Hepatocyte (in vitro differentiated cells): ENCODE data around the gene TENM4. TPM values are rescaled to one million over a fixed set of nuclear protein-coding genes. Genes with fewer than 3 reads are reported as not detected.

Experiments used
- DNase-seq: peaks from one replicate; pipeline ENCODE4 v3.0.0-alpha.2; 2016; ENCODE audit warnings: low spot score
- H2AFZ ChIP-seq: fragments of 200-600 bp; sonication (generic); 2 replicates; pipeline ENCODE4 v1.6.0; 2016; ENCODE audit warnings: antibody characterized with exemption, mild to moderate bottlenecking
- H3K27ac ChIP-seq: fragments of 200-600 bp; sonication (generic); 2 replicates; pipeline ENCODE4 v1.5.1; 2016; ENCODE audit warnings: mild to moderate bottlenecking
- H3K27me3 ChIP-seq: fragments of 200-600 bp; sonication (generic); 2 replicates; pipeline ENCODE4 v1.6.1; 2016
- H3K36me3 ChIP-seq: fragments of 200-600 bp; sonication (generic); replicated peaks from 2 replicates; pipeline ENCODE4 v1.5.1; 2016; ENCODE audit warnings: low read depth; ENCODE audit not compliant: insufficient read depth
- H3K4me1 ChIP-seq: fragments of 200-600 bp; sonication (generic); 2 replicates; pipeline ENCODE4 v1.5.1; 2016; ENCODE audit warnings: mild to moderate bottlenecking, moderate library complexity; ENCODE audit not compliant: insufficient read depth
- H3K4me2 ChIP-seq: fragments of 200-600 bp; sonication (generic); 2 replicates; pipeline ENCODE4 v1.6.0; 2016
- H3K4me3 ChIP-seq: fragments of 200-600 bp; sonication (generic); 2 replicates; pipeline ENCODE4 v1.5.1; 2016; ENCODE audit warnings: mild to moderate bottlenecking
- H3K79me2 ChIP-seq: fragments of 200-600 bp; sonication (generic); 2 replicates; pipeline ENCODE4 v1.6.0; 2017; ENCODE audit warnings: mild to moderate bottlenecking
- H3K9me2 ChIP-seq: fragments of 200-600 bp; sonication (generic); replicated peaks from 2 replicates; pipeline ENCODE4 v1.6.0; 2017; ENCODE audit warnings: mild to moderate bottlenecking; ENCODE audit not compliant: insufficient read depth
- H3K9me3 ChIP-seq: fragments of 200-600 bp; sonication (generic); 2 replicates; pipeline ENCODE4 v1.5.1; 2016; ENCODE audit warnings: low read depth, mild to moderate bottlenecking
- H4K20me1 ChIP-seq: fragments of 200-600 bp; sonication (generic); 2 replicates; pipeline ENCODE4 v1.6.0; 2016; ENCODE audit warnings: mild to moderate bottlenecking; ENCODE audit not compliant: insufficient read depth, poor library complexity, severe bottlenecking
- EZH2 ChIP-seq: fragments of 200-600 bp; sonication (generic); IDR thresholded peaks from 2 replicates; pipeline ENCODE4 v1.6.1; 2016; ENCODE audit warnings: antibody characterized with exemption, mild to moderate bottlenecking, borderline replicate concordance
- EZH2phosphoT487 ChIP-seq: fragments of 200-600 bp; sonication (generic); IDR thresholded peaks from one replicate; pipeline ENCODE4 v1.6.1; 2018; ENCODE audit warnings: antibody characterized with exemption, mild to moderate bottlenecking, low read depth, moderate library complexity; ENCODE audit not compliant: unreplicated experiment, severe bottlenecking
- WGBS: methylation state at CpG from one replicate; pipeline ENCODE4 v1.1.6; 2016; ENCODE audit warnings: low lambda C conversion rate; ENCODE audit errors: missing lambda C conversion rate; 5-methylcytosine and 5-hydroxymethylcytosine counted together
- polyA plus RNA-seq: library from polyadenylated mRNA; unstranded; fragments of >200 nt; fragmentation: Nextera tagmentation; extraction: Ambion mirVana; gene quantifications from 2 replicates; pipeline ENCODE4 v1.2.1, GENCODE V29; 2016
- total RNA-seq: library from RNA; depleted of rRNA; stranded (reverse); fragments of >200 nt; gene quantifications from 2 replicates; pipeline ENCODE4 v1.2.3, GENCODE V29; 2014
- TF ChIP-seq, protein P1 (sequence below): fragments of 200-600 bp; sonication (generic); IDR thresholded peaks from 2 replicates; pipeline ENCODE4 v1.5.1; 2016; ENCODE audit warnings: antibody characterized with exemption, mild to moderate bottlenecking; ENCODE audit not compliant: poor library complexity

Gene TENM4
- total and polyA plus RNA-seq, 2 experiments from 2014 or later: 18.4 to 18.7 TPM

DNA sequence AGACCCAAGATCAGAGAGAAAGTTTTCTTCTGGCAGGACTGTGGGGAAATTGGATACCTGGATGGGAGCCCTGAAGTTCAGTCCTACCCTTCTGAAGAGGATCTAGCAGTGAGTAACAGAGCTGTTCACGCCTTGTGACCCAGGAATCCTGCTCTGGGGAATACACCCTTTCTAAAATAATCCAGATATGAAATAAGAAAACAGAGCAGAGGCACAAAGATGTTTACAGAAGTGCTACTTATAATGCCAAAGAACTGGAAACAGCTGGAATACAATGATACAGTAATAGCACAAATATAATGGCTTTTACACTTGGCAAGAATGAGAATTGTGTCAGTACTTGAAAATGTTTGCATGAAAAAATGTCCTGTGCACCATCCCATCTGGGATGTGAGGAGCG, 562.2 kb downstream of the TENM4 start:
- H3K27ac ChIP-seq: no peak overlapping the region
- no peaks in the 10 kb centered on the region for H3K79me2 ChIP-seq

DNA sequence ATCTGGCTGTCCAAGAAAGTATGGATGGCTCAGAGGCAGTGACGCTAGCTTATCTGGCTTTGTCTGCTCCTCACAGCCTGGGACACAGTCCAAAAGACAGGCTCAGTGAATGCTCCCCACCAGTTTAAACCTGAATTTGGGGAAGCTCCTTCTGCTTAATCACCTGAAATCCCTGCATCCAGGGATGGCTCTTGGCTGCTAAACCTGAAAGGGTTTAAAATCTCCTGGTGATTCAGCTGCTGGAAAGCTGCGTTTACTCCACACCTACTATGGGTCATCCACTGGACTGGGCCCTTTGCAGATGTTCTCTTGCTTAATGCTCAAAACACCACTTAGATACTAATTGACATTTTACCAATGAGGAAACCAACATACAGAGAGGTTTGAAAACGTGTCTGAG, 564.2 kb downstream of the TENM4 start:
- 76% methylated on average over 3 of the region's 3 CpGs for WGBS
- TF ChIP-seq, protein P1, sequence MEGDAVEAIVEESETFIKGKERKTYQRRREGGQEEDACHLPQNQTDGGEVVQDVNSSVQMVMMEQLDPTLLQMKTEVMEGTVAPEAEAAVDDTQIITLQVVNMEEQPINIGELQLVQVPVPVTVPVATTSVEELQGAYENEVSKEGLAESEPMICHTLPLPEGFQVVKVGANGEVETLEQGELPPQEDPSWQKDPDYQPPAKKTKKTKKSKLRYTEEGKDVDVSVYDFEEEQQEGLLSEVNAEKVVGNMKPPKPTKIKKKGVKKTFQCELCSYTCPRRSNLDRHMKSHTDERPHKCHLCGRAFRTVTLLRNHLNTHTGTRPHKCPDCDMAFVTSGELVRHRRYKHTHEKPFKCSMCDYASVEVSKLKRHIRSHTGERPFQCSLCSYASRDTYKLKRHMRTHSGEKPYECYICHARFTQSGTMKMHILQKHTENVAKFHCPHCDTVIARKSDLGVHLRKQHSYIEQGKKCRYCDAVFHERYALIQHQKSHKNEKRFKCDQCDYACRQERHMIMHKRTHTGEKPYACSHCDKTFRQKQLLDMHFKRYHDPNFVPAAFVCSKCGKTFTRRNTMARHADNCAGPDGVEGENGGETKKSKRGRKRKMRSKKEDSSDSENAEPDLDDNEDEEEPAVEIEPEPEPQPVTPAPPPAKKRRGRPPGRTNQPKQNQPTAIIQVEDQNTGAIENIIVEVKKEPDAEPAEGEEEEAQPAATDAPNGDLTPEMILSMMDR: no peak
- TF ChIP-seq EZH2phosphoT487 (no peak), EZH2 (no peak)
- Histone ChIP-seq H3K9me3 (no peaks in the 10 kb centered on the region), H3K4me2 (no peak overlapping the region), H3K27ac (no peak overlapping the region), H4K20me1 (no peaks in the 10 kb centered on the region), H3K36me3 (no peaks in the 10 kb centered on the region), H3K9me2 (no peaks in the 10 kb centered on the region), H3K79me2 (no peaks in the 10 kb centered on the region), H2AFZ (no peak overlapping the region), H3K27me3 (no peaks in the 10 kb centered on the region), H3K4me1 (no peaks in the 10 kb centered on the region), H3K4me3 (no peak overlapping the region)
- DNase-seq: no peak

More for the DNA sequence above, 562.2 kb downstream of the TENM4 start:
- no peaks in the 10 kb centered on the region for H3K36me3 ChIP-seq
- no peak for DNase-seq
- H4K20me1 ChIP-seq: no peaks in the 10 kb centered on the region
- H3K4me3 ChIP-seq: no peak overlapping the region
- no peak overlapping the region for H2AFZ ChIP-seq
- H3K4me2 ChIP-seq: no peak overlapping the region
- no peaks in the 10 kb centered on the region for H3K9me3 ChIP-seq
- H3K4me1 ChIP-seq: no peaks in the 10 kb centered on the region
- 92% methylated on average over 2 of the region's 2 CpGs for WGBS
- H3K27me3 ChIP-seq: no peaks in the 10 kb centered on the region
- no peak for TF ChIP-seq EZH2phosphoT487
- no peak for TF ChIP-seq EZH2
- H3K9me2 ChIP-seq: no peaks in the 10 kb centered on the region

DNA sequence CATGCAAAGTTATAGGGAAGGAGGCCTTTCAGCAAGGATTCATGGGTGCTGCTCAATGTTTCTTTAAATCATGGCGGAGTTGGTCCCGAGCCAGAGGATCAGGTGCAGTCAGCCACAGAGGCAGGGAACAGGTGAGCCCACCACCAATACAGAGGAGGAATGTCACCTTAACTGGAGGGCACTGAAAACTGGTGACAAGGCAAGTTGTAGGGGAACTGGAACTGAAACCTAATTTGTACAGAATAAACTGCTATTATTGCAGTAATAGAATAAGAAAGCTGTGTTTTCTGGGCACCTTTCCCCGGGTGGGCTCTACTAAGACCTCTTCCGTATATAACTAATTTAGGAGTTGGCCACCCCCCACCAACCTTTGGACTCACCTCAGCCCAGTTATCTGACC, 570.2 kb downstream of the TENM4 start:
- Histone ChIP-seq H3K36me3 (no peaks in the 10 kb centered on the region), H3K9me3 (no peaks in the 10 kb centered on the region), H3K4me3 (no peak overlapping the region), H3K27ac (no peak overlapping the region), H3K4me1 (no peaks in the 10 kb centered on the region), H3K4me2 (no peak overlapping the region), H3K79me2 (no peaks in the 10 kb centered on the region), H2AFZ (no peak overlapping the region), H4K20me1 (no peaks in the 10 kb centered on the region), H3K27me3 (no peaks in the 10 kb centered on the region), H3K9me2 (no peaks in the 10 kb centered on the region)
- no peak for DNase-seq
- TF ChIP-seq EZH2phosphoT487 (no peak), EZH2 (no peak)
- TF ChIP-seq, protein P1: no peak
- WGBS: 79% methylated on average over 4 of the region's 4 CpGs

DNA sequence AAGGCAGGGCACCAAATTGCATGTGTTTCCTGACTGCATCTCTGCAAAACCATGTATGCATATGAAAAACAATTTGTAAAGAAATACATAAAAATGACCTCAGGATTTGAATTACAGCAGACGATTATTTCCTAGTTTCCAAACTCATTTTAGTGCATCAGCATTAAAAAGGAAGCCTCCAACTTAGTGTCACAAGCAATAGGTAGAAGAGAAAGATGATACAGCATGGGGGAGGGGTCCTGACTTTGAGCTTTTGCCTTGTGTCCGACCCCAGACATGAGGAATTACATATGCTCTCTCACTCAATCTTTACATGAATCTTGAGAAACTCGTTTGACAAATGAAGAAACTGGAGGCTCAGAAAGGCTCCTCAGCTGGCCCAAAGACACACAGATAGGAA, 571.5 kb downstream of the TENM4 start:
- TF ChIP-seq EZH2phosphoT487: no peak
- TF ChIP-seq, protein P1: no peak
- TF ChIP-seq EZH2: no peak
- H3K4me1 ChIP-seq: no peaks in the 10 kb centered on the region
- H3K36me3 ChIP-seq: no peaks in the 10 kb centered on the region
- DNase-seq: no peak
- 35% methylated on average over 3 of the region's 3 CpGs for WGBS
- no peak overlapping the region for H2AFZ ChIP-seq
- no peaks in the 10 kb centered on the region for H3K27me3 ChIP-seq
- no peaks in the 10 kb centered on the region for H3K9me3 ChIP-seq
- H3K27ac ChIP-seq: no peak overlapping the region
- no peak overlapping the region for H3K4me3 ChIP-seq
- H3K4me2 ChIP-seq: no peak overlapping the region
- no peaks in the 10 kb centered on the region for H3K79me2 ChIP-seq
- no peaks in the 10 kb centered on the region for H4K20me1 ChIP-seq
- H3K9me2 ChIP-seq: no peaks in the 10 kb centered on the region
